ENCODE data around the gene MCM6.
"Not testable (repeated sequence)": the region's sequence is repeated elsewhere in the genome, so short reads cannot be mapped to it uniquely, and the experiment has no call there.

Gene MCM6

GRCh38 chr2:135894930-135895329 lies 18.7 kb upstream of the MCM6 start:
- DNase-seq, result no peak
- Histone ChIP-seq H3K4me3 (ENCODE audit: low read depth, low read length) (no peak overlapping the region), H3K27me3 (ENCODE audit: insufficient read depth, low read depth, severe bottlenecking) (no peaks in the 10 kb centered on the region), H3K36me3 (no peaks in the 10 kb centered on the region), H3K9me3 (ENCODE audit: severe bottlenecking) (no peaks in the 10 kb centered on the region), H3K27ac (no peak overlapping the region)
- no peak for TF ChIP-seq CTCF (IDR thresholded peaks at IDR 0.05; ENCODE audit: low read depth, low read length)

- no peaks in the 10 kb centered on the region for H3K36me3 ChIP-seq
- H3K27ac ChIP-seq, result no peak overlapping the region
- no peak for DNase-seq
- no peak overlapping the region for H3K4me3 ChIP-seq (ENCODE audit: low read depth, low read length)
- no peak for TF ChIP-seq CTCF (IDR thresholded peaks at IDR 0.05; ENCODE audit: low read depth, low read length)
- H3K27me3 ChIP-seq (ENCODE audit: insufficient read depth, low read depth, severe bottlenecking), result no peaks in the 10 kb centered on the region
- H3K9me3 ChIP-seq (ENCODE audit: severe bottlenecking), result peaks cover 3% of the 10 kb centered on the region
Observed at GRCh38 chr2:135893374-135893794, 17.1 kb upstream of the MCM6 start.

GRCh38 chr2:135890835-135891234 lies 14.6 kb upstream of the MCM6 start:
- no peak for TF ChIP-seq CTCF (IDR thresholded peaks at IDR 0.05; ENCODE audit: low read depth, low read length)
- DNase-seq, result no peak
- no peak overlapping the region for H3K27ac ChIP-seq
- peaks cover 3% of the 10 kb centered on the region for H3K9me3 ChIP-seq (ENCODE audit: severe bottlenecking)
- no peaks in the 10 kb centered on the region for H3K27me3 ChIP-seq (ENCODE audit: insufficient read depth, low read depth, severe bottlenecking)
- no peak overlapping the region for H3K4me3 ChIP-seq (ENCODE audit: low read depth, low read length)
- no peaks in the 10 kb centered on the region for H3K36me3 ChIP-seq

- Histone ChIP-seq H3K36me3 (no peaks in the 10 kb centered on the region), H3K27ac (no peak overlapping the region), H3K4me3 (ENCODE audit: low read depth, low read length) (no peak overlapping the region), H3K9me3 (ENCODE audit: severe bottlenecking) (peaks cover 3% of the 10 kb centered on the region), H3K27me3 (ENCODE audit: insufficient read depth, low read depth, severe bottlenecking) (no peaks in the 10 kb centered on the region)
- no peak for DNase-seq
- no peak for TF ChIP-seq CTCF (IDR thresholded peaks at IDR 0.05; ENCODE audit: low read depth, low read length)
Observed at GRCh38 chr2:135890149-135890548, 13.9 kb upstream of the MCM6 start.

- H3K36me3 ChIP-seq; H3K9me3 ChIP-seq (ENCODE audit: severe bottlenecking); H3K27me3 ChIP-seq (ENCODE audit: insufficient read depth, low read depth, severe bottlenecking); H3K4me3 ChIP-seq (ENCODE audit: low read depth, low read length); DNase-seq; H3K27ac ChIP-seq: not testable (repeated sequence)
Observed at GRCh38 chr2:135888587-135888986, 12.3 kb upstream of the MCM6 start.

GRCh38 chr2:135885709-135886108 lies 9.5 kb upstream of the MCM6 start:
- DNase-seq, result no peak
- Histone ChIP-seq H3K36me3 (no peaks in the 10 kb centered on the region), H3K27me3 (ENCODE audit: insufficient read depth, low read depth, severe bottlenecking) (no peaks in the 10 kb centered on the region), H3K27ac (no peak overlapping the region), H3K4me3 (ENCODE audit: low read depth, low read length) (no peak overlapping the region), H3K9me3 (ENCODE audit: severe bottlenecking) (peaks cover 3% of the 10 kb centered on the region)
- TF ChIP-seq CTCF (IDR thresholded peaks at IDR 0.05; ENCODE audit: low read depth, low read length), result no peak
